HG03196 (cell line): ENCODE data around the gene FAM167B.
A peak's percentile ranks its signal among the peaks of the same experiment; 100 is the strongest.

Source experiments
- ATAC-seq: cut with Tn5 transposase; IDR thresholded peaks from one replicate; pipeline ENCODE4 v1.9.1; 2021; ENCODE audit not compliant: unreplicated experiment

Gene FAM167B

GRCh38 chr1:32223683-32224082, 23.3 kb upstream of the FAM167B start:
- no peak for ATAC-seq

- no peak for ATAC-seq
Observed at GRCh38 chr1:32224285-32224684, 22.7 kb upstream of the FAM167B start.

- ATAC-seq: no peak
Observed at GRCh38 chr1:32228771-32229170, 18.3 kb upstream of the FAM167B start.

- no peak for ATAC-seq
Observed at GRCh38 chr1:32231843-32232432, 15.1 kb upstream of the FAM167B start.

GRCh38 chr1:32232558-32233304, 14.3 kb upstream of the FAM167B start:
- no peak for ATAC-seq

GRCh38 chr1:32234792-32235191, 12.2 kb upstream of the FAM167B start:
- ATAC-seq: no peak

- ATAC-seq: no peak
Observed at GRCh38 chr1:32239337-32239736, 7.7 kb upstream of the FAM167B start.

GRCh38 chr1:32239790-32240139, 7.3 kb upstream of the FAM167B start:
- no peak for ATAC-seq

GRCh38 chr1:32240140-32240951, 6.7 kb upstream of the FAM167B start:
- peak; percentile 48 for ATAC-seq

GRCh38 chr1:32241001-32241763, 5.8 kb upstream of the FAM167B start:
- peak; percentile 49 for ATAC-seq

- no peak for ATAC-seq
Observed at GRCh38 chr1:32242341-32242851, 4.6 kb upstream of the FAM167B start.

GRCh38 chr1:32247452-32247851, 430 bp downstream of the FAM167B start:
- no peak for ATAC-seq

GRCh38 chr1:32247983-32248889, 1.2 kb downstream of the FAM167B start:
- ATAC-seq: no peak

GRCh38 chr1:32249831-32250525, 3.0 kb downstream of the FAM167B start:
- peak; percentile 63 for ATAC-seq

GRCh38 chr1:32250893-32251716, 4.1 kb downstream of the FAM167B start, which contains the start of gene LCK:
LCK (plus strand) TSS chr1:32251265; CDS start chr1:32274330, 23,065 bp downstream.
- ATAC-seq: no peak

GRCh38 chr1:32255072-32256071, 8.3 kb downstream of the FAM167B start:
- no peak for ATAC-seq
